Suppressor macrophage treated with lipopolysaccharide for 1 hour (primary cell): ENCODE measurements around the gene MNDA.

Source experiments
- DNase-seq, 3 donors: peaks; one replicate each; pipeline ENCODE4 v3.0.0-alpha.2; 2020 to 2022

The MNDA gene

DNA sequence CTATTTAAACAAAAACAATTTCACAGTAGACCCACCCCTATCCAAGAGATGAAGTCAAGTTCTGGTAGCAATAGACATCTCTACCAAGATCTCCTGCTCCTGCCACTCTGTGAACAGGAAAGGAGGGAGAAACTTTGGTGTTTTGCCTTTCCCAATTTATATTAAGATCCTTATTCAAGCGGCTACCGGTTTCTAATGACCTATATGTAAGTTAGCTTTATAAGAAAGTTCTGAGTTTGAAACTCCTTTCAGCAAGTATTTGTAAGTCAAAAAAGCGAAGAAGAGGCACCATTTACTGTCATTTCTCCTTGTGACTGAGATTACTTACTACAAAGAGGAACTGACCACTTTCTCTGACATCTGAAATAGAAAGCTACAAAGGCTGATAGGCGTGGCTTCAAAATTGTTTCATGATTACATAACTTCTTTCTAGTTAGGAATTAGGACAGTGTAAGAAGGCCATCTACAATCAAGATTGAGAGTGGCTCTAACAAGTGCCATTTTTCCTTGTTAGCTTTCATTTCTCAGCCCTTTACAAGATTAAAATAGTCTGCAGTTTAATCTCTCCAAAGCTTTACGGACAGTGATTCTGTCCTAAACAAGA, at the start of gene MNDA:
Gene MNDA, plus strand, starts transcription at position 448 of the 604 bp plus-strand sequence. CDS start 10,803 bp downstream, outside the sequence.
- peak; percentile 82 to 97 (median 96) for DNase-seq

DNA sequence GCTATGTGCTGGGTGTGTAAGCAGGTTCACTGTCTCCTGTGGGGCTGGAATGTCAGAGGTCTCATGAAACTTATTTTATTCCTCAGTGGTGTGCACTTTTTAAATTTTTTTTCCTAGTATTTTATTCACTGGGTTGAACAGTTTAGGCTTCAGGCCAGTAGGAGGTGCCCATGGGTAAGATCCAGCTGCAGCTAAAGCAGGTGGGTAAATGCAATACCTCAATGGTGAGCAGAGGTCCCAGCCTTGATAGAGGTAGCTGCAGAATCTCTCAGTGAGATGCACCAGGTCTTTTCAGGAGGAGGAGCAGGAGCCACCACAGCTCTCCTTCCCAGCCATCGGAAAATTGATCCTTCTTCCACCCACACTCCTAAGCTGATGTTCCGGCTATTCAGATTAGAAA, 37.5 kb upstream of the MNDA start:
- DNase-seq: peak in 2 of 3 donors; percentile 34 to 47

DNA sequence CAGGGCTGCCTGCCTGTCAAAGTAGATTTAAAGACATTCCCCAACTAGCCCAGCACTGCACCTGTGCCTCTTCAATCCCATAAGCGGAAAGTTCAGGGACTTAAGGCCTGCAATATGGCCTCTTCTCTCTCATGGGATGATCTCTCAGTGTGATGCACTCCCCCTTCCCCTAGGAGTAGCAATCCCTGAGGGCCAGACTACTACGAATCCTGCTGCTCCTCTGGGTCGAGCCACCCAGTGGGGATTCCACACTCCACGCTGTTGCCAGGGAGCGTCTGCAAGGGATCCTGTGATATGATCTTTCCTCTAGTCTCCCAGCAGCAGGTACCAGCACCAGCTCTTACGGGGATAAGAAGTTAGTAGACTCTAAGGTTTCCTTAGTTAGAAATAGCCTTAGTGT, 36.9 kb upstream of the MNDA start:
- DNase-seq: no peak

DNA sequence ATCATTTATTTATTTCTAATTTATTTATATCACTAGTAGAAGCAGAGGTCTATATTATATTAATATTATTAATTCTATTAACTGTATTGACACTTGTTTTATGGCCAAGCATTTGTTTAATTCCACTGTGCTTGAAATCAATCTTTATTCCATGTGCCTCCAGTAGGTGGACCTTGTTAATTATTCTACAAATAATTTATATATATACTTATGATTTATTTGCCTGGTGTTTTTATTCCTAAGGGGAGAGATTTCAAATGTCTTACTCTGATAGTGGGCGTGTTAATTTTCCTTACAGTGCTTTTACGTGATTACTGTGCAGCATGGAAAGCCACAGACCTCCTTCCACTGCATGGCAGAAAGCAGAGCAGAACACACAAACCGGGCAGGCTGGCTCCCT, 32.6 kb upstream of the MNDA start:
- DNase-seq: no peak

DNA sequence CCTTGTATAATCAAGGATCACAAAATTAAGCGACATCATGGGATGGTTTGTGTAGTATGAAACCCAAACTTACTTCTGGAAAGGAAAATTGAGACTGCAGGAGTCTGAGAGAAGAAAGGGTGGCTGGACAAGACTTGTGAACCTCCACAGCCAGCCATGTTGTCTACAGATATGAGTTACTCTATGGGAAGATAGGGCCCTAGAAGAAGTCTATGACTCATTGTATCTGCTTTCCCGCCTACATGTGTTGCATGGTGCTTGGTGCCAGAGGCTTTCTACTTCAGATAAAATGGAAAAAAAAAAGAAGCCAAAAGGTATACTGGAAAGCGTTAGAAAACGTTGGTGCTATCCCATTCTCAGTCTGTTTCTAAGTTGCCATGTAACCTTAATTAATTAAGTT, 31.5 kb upstream of the MNDA start:
- peak; percentile 62 to 75 (median 70) for DNase-seq

DNA sequence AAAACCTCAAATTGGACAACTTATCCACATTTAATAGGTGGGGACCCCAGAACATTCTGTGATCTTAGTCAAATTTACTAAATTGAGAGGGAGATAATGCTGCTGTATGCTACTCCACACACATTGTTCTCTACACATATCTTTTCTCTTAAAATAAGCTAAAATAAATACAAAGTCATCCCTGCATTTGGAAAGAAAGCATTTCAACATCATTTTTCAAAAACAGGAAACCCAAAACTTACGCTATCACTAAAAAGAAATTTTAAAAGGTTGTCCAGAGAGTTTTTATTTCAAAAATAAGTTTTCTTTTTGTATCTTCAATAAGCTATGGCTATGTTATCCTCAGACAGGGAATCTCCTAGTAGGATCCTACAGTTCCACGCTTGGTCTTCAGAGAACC, 30.6 kb upstream of the MNDA start:
- DNase-seq: peak in 1 of 3 donors; percentile 36

DNA sequence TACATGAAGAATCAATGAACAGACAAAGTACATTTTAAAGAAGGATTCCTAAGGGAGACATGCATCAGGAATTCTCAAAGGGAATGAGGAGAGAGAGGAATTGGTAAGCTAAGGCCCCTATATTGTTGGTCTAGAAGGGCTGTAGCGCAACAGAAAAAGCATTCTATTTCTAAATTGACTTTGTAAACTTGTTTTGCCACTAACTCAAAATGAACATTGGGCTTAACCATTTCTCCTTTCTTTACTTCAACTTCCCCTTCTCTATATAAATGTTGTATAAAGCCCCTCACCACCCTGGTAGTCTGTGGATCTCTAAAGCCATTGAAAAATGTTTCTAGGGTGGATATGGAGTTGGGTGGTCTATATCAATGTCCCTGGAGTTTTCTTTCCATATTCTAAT, 29.8 kb upstream of the MNDA start:
- DNase-seq: no peak

DNA sequence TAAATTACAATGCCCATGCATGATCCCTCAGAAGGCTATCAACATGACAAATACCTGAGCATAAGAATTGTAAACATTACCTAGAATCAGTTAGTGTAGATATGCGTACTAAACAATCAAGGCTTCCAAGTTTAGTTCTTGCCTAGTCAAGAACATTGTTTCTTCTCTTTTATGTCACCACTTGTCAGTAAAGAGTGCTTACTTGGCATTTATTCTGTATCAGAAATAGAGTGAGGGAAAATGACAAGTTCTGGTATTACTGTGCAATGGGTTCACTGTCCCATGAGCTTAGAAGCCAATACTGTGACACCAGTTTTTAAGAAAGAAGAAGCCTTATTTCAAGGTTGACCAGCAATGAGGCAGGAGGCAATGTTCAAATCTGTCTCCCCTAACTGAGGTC, 27.5 kb upstream of the MNDA start:
- DNase-seq: no peak

DNA sequence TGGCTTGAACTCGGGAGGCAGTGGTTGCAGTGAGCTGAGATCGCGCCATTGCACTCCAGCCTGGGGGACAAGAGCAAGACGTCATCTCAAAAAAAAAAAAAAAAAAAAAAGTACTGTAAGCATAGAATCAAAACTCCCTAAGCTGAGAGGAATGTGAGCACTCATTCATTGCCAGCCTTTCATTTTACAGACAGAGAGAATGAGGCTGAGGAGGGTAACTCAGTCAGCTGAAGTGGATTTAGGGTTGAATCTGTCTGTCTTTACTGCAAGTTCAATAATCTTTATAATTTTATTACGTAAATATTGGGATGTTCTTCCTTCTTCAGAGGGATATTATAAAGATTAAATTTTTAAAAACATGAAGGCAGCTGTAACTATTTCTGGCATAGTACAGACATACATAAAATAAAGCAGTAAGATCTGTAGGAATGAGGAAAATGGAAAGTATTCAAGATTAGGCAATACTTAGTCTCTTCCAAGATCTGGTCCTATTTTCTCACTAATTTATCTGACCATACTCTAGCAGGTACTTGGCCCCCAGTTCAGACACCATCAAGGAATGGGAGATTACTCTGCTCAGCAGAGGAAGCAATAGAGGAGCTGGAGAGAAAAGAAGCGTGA, 24.1 kb upstream of the MNDA start:
- no peak for DNase-seq

DNA sequence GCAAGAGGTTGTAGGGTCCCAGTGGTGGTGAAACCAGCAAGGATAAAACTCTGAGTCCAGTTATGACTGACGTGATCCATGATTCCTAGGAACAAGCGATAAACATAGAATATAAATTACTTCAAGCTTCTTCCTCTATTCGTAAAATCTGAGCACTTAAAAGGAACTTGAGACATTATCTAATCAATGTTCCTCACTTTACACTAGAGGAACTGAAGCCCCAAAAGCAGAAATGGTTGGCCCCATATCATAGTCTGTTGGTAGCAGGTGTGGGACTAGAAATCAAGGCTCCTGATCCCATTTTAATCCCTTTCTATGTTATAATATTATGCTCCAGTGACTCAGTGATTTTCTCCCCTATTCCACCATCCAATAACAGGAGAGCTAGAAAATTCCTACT, 21.9 kb upstream of the MNDA start:
- DNase-seq: peak; percentile 43 to 69 (median 58)

DNA sequence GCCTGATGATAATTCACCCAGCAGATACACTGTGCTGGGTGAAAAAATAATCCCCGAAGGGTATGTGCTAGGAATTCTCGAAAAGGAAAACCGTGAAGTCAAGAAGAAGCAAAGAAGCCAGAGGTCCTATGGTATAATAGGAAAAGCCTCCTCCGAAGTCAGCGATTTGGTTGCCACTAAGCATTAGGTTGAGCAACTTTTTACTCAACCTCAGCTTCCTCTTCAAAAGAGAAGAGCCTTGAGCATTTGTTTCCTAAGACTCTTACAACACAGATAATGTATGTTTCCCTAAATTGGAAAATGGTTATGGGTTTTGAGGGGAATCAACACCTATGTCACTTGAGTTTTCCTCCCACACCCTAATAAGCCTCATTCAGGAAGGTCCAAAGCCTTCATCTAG, 21.3 kb upstream of the MNDA start:
- DNase-seq: peak; percentile 77 to 92 (median 90)

DNA sequence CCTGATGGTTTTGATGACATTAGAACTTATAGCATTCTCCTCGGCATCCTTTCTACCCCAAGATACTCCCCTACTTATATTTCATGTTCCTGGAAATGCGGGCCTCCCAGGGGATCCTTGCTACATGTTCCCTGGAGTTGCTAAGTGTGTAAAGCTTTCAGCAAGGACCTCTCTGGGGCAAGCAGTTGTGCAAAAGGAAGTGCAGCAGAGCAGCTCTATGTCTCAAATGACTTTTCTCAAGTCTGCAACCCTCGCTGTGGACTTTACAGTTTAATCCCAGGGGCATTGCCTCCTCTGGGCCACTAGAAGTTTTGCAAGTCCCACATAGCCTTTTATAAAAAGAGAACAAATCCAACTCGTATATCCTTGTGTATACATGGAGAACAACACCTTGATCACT, 20.8 kb upstream of the MNDA start:
- no peak for DNase-seq

DNA sequence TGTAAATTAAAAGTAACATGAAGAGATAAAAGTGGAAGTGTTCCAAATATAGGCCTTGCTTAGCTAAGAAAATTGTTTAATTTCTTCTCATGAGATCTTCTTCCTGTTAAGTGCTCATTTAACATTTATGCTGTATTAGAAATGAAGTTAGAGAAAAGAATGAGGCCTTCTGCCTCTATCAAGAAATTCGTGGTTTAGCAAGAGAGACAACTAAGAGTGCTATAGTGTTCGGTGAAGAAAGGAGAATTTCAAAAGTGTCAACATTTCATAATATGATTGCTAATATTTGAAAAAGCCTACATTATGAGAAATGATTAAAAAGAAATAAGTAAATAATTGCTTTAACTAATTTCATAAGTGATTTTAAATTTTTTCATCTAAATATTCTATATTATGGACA, 18.8 kb upstream of the MNDA start:
- no peak for DNase-seq

DNA sequence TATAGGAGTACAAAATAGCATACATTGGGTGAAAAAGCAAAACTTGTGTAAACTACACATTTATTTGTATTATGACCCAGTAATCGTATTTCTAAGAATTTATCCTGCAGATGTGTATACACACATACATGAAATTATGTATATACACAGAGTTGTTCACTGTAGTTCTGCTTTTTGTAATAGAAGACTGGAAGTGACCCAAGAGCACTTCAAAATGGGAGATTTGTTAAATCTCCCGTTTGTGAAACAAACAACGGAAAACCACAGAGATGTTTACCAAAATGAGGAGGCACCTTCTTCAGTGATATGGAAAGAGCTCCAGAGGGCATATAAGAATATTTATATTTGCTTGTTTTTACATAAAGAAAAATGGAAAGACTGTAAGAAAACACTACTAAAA, 18.0 kb upstream of the MNDA start:
- DNase-seq: peak; percentile 26 to 64 (median 64)

DNA sequence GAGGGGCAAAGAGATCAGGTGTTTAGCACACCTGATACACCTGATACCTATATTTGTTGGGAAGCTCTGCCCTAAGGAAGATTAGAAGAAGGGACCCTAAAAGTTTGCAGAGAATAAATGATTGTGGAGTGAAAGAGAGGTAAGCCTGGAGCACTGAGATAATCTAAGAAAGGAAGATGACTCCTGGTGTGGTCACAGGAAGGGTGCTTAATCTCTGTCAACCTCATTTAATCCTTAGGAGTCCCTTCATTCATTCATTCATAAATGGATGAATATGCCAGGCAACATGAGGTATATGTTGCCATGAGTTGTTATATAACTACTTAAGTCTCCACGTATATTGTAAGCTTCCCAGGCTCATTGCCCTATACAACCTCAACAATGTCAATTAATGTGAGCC, 16.2 kb upstream of the MNDA start:
- DNase-seq: no peak

DNA sequence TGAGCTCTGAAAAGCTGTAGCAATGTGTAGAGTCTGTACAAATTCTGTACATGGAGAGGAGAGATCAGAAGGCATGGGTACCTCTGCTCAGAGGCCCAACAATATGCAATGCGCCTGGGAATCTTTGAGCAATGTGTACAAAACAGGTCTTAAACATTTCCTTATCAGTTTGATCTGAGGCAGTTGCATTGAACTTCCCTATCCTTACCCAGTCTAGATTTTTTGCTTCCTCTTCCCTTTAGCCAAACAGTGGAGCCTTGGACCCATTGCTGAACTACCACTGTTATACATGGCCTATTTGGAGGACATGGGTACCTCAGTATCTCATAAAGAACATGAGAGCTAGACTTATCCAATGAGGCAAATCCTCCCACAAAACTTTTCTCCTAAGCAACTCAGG, 12.6 kb upstream of the MNDA start:
- peak in 2 of 3 donors; percentile 44 to 52 for DNase-seq

DNA sequence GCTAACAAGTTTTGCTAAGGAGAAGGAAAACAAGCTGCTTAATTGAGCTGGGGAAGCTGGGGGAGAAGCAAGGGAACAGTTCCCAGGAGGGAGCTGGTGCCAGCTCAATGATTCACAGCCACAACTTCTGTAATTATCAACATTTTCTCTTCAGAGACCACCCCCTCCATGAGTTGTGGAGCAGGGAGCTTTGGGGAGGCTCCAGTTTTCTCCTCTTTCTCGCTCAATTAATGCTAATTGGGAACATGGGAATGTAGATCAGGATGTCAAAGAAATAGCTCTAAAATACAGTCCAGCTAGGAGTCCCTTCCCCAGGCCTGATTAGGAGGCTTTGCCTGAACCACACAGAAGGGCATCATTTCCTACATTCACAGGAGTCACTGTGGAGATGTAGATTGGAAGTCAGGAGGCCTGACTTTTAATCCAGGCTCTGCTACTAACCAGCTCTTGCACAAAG, 12.1 kb upstream of the MNDA start:
- peak; percentile 50 to 61 (median 57) for DNase-seq

DNA sequence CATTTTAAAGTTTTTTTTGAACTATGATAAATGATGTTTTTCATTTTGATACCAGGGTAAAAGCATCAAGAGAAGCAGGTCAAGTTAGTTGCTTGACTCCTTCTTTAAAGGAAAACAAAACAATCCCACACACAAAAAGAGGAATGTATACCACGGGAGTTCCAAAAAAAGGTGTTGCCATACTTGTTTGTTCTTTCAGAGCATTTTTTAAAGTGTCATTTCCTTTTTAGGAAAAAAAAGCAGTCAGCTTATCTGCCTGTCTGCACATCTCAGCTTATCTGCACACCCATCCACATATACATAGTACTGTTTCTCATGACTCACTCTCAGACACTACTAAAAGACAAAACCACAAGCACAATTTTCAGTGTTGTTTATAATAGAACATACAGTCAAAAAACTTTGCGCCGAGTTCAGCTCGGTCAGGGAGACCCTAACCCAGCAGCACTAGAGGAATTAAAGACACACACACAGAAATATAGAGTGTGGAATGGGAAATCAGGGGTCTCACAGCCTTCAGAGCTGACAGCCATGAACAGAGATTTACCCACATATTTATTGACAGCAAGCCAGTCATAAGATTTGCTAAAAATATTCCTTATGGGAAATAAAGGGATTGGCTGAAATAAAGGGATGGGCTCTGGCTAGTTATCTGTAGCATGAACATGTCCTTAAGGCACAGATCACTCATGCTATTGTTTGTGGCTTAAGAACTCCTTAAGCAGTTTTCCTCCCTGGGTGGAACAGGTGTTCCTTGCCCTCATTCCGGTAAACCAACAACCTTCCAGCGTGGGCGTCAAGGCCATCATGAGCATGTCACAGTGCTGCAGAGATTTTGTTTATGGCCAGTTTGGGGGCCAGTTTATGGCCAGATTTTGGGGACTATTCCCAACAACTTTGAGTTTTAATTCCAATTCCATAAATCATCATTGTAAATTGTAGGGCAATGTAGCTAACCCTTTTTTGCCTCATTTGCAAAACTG, 11.4 kb upstream of the MNDA start:
- peak in 1 of 3 donors; percentile 47 for DNase-seq

DNA sequence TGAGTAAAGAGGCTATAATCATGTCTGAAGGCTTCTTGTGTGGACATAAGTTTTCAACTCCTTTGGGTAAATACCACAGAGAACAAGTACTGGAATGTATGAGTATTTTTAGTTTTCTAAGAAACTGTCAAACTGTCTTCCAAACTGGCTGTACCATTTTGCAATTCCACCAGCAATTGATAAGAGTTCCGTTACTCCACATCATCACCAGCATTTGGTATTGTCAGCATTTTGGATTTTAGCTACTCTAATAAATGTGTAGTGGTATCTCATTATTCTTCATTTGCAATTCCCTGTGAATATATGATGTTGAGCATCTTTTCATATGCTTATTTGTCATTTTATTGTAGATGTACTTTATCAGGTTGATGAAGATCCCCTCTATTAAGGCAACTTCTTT, 9.4 kb upstream of the MNDA start:
- no peak for DNase-seq

DNA sequence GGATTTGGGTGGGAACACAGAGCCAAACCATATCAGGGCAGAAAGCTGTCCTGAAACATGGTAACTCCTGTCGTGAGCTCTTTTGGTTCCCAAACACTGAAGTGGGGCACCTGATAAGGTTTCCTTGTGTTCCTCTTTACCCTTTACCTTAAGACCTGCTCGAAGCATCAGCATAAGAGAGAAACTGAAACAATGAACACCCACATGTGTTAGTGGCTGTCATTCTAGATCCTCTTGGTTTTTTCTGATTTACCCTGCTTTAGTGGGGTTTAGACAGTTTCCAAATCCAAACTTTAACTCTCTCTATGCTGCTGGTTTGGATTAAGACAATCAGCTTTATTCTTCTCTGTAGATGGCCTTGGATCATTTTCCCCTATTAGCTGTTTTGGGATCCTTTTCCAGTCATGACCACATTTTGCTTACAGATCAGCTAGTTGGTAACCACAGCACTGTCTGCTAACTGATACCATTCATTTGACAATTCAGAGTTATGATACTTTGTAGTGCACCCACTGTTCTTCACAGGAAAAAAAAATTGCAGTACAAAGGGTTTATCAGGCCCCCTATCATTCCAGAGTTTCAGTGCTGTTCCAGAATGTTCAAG, 975 bp upstream of the MNDA start:
- DNase-seq: peak in 2 of 3 donors; percentile 35 to 50

DNA sequence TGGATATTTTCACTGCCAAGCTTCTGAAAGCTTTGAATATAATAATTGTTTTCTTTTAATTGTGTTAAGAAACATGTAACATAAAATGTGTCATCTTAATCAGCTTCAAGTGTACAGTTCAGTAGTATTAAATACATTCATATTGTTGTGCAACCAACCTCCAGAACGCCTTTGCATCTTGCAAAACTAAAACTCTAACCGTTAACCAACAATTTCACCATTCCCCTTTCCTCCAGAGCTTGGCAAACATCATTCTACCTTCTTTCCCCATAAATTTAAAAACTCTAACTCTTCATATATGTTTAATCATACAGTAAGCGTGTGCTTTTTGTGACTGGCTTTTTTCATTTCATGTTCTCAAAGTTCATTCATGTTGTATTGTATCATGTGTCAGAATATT, 2.1 kb downstream of the MNDA start:
- peak; percentile 58 to 87 (median 82) for DNase-seq

DNA sequence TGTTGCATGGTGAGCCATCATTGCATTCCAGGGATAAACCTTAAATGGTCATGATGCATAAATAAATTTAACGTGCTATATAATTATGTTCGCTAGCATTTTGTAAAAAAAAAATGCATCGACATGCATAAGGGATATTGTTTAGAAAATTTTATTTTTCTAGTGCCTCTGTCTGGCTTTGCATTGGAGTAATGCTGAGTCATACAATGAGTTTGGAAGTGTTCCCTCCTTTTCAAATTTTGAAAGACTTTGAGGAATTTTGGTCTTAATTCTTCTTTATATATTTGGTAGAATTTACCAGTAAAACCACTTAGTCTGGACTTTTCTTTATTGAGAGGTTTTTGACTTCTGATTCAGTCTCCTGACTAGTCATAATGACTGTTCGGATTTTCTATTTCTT, 4.9 kb downstream of the MNDA start:
- peak in 2 of 3 donors; percentile 48 to 61 for DNase-seq

DNA sequence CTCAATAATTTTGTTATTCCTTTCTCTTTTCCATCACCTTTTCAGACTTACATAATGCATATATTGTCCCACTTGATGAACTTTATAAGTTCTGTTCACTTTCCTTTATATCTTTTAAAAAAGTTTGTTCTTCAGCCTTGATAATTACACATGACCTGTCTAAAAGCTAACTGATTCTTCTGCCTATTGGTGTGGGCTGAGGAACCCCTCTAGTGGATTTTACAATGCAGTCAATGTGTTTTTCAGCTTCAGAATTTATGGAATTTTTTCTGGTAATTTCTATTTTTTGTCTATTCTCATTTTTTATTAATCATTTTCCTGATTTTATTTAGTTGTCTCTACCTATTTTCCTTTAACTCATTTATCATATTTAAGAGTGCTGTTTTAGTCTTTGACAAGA, 7.5 kb downstream of the MNDA start:
- no peak for DNase-seq
